ENCODE measurements around the gene ANO4. TPM values are rescaled to one million over a fixed set of nuclear protein-coding genes. Genes with fewer than 3 reads are reported as not detected.

ANO4 gene
- total RNA-seq, 4 donors from 2014 or later = 0.10 TPM; not detected in 3

DNA sequence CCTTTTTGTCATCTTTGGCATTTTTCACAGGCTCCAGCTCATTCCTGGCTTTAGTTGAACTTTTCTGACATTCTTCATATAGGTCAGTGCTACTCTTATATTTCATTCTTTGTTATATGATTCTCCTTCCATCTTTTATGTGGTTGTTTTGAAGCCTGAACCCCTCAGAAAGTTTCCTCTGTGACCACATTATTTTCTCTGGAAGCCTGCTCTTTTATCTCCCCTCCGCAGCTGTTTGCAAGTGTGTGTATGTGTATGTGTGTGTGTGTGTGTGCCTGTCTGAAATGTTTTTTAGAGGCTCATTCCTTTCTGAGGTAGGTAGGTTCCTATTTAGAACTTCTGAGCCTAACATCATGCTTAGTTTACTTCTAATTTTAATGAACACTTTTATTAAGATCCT is 47.6 kb downstream of the ANO4 start:
- Histone ChIP-seq H3K9me3 (no peaks in the 10 kb centered on the region), H3K27ac (no peak overlapping the region), H3K4me1 (no peaks in the 10 kb centered on the region), H3K36me3 (no peaks in the 10 kb centered on the region), H3K4me3 (no peak overlapping the region), H3K27me3 (no peaks in the 10 kb centered on the region)
- intact Hi-C loops (cut with DNase I; ENCODE audit: low total_unique reads) (no loop called here), in situ Hi-C loops (cut with MboI; ENCODE audit: low sequenced_read_pairs in 4 of 4) (no loop called here)
- ATAC-seq (no peak), DNase-seq (no peak)
- TF ChIP-seq POLR2A (IDR thresholded peaks at IDR 0.05) = no peak
- TF ChIP-seq, protein P1, sequence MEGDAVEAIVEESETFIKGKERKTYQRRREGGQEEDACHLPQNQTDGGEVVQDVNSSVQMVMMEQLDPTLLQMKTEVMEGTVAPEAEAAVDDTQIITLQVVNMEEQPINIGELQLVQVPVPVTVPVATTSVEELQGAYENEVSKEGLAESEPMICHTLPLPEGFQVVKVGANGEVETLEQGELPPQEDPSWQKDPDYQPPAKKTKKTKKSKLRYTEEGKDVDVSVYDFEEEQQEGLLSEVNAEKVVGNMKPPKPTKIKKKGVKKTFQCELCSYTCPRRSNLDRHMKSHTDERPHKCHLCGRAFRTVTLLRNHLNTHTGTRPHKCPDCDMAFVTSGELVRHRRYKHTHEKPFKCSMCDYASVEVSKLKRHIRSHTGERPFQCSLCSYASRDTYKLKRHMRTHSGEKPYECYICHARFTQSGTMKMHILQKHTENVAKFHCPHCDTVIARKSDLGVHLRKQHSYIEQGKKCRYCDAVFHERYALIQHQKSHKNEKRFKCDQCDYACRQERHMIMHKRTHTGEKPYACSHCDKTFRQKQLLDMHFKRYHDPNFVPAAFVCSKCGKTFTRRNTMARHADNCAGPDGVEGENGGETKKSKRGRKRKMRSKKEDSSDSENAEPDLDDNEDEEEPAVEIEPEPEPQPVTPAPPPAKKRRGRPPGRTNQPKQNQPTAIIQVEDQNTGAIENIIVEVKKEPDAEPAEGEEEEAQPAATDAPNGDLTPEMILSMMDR (IDR thresholded peaks at IDR 0.05 in 4 of 5, conservative IDR thresholded peaks at IDR 0.05 in 1 of 5) = no peak

DNA sequence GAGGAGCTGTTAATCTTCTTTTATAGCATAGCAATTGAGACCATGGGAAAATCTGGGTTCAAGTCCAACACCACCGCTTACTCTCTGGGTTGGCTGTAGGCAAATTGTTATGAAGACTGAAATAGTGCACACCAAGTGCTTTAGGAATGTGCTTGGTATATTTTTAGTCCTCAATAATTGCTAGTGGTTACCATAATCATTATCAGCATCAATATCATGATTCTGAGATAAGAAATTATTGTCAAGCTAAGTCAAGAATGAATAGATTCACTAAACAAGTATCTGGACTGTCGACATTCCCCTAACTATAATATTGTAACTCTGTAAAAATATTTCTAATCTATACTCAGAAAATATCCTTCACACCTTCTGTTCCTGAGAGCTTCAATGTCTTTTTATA is 48.5 kb downstream of the ANO4 start:
- Histone ChIP-seq H3K27ac (no peak overlapping the region), H3K36me3 (no peaks in the 10 kb centered on the region), H3K27me3 (no peaks in the 10 kb centered on the region), H3K9me3 (no peaks in the 10 kb centered on the region), H3K4me3 (no peak overlapping the region), H3K4me1 (no peaks in the 10 kb centered on the region)
- in situ Hi-C loops (cut with MboI; ENCODE audit: low sequenced_read_pairs in 4 of 4) = no loop called here
- intact Hi-C loops (cut with DNase I; ENCODE audit: low total_unique reads) = no loop called here
- TF ChIP-seq, protein P1 (IDR thresholded peaks at IDR 0.05 in 4 of 5, conservative IDR thresholded peaks at IDR 0.05 in 1 of 5) = no peak
- no peak for TF ChIP-seq POLR2A (IDR thresholded peaks at IDR 0.05)
- DNase-seq = no peak
- no peak for ATAC-seq

DNA sequence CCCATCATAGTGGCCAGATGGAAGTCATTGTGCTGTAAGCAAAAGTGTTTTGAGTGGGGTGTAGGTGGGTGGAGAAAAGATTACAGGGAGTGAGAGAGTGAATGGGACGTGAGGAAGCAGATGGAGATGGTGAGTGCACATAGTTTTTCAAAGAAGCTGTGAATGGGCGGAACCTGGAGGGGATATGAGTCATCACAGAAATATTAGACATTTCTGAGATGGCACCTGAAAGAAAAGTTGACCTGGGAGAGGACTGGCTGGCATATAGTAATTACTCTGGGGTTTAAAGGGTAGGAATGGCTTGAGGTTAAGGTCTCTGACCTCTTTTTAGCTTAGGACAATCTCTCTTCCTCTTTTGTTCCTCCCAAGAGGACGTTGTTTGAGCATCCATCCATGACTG is 50.5 kb downstream of the ANO4 start:
- H3K9me3 ChIP-seq = no peaks in the 10 kb centered on the region
- no peak overlapping the region for H3K4me3 ChIP-seq
- no peaks in the 10 kb centered on the region for H3K4me1 ChIP-seq
- ATAC-seq (no peak), DNase-seq (no peak)
- H3K27me3 ChIP-seq = no peaks in the 10 kb centered on the region
- no peaks in the 10 kb centered on the region for H3K36me3 ChIP-seq
- in situ Hi-C loops (cut with MboI; ENCODE audit: low sequenced_read_pairs in 4 of 4) = no loop called here
- H3K27ac ChIP-seq = no peak overlapping the region
- no peak for TF ChIP-seq POLR2A (IDR thresholded peaks at IDR 0.05)
- TF ChIP-seq, protein P1 (IDR thresholded peaks at IDR 0.05 in 4 of 5, conservative IDR thresholded peaks at IDR 0.05 in 1 of 5) = no peak
- intact Hi-C loops (cut with DNase I; ENCODE audit: low total_unique reads) = no loop called here

DNA sequence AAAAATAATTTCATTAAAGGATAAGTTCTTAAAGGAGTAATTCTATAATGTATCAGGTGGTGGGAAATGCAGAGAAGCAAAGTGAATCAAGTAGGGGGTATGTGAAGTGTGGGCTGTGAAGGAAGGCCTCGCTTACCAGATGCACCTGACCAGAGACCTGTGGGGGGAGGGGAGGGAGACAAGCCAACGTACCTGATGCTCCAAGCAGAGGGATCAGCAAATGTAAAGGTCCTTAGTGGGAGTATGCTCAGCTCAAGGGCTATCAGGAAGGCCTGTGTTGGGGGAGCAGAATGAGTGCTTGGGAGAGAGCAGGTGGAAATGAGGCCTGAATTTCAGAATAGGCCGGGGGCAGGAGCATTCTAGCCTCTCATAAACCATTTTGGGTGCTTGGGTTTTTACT is 57.1 kb downstream of the ANO4 start:
- no peaks in the 10 kb centered on the region for H3K4me1 ChIP-seq
- TF ChIP-seq POLR2A (IDR thresholded peaks at IDR 0.05) = no peak
- TF ChIP-seq, protein P1 (IDR thresholded peaks at IDR 0.05 in 4 of 5, conservative IDR thresholded peaks at IDR 0.05 in 1 of 5) = no peak
- no peak for ATAC-seq
- no peaks in the 10 kb centered on the region for H3K27me3 ChIP-seq
- intact Hi-C loops (cut with DNase I; ENCODE audit: low total_unique reads) (no loop called here), in situ Hi-C loops (cut with MboI; ENCODE audit: low sequenced_read_pairs in 4 of 4) (no loop called here)
- H3K36me3 ChIP-seq = no peaks in the 10 kb centered on the region
- no peaks in the 10 kb centered on the region for H3K9me3 ChIP-seq
- H3K4me3 ChIP-seq = no peak overlapping the region
- no peak overlapping the region for H3K27ac ChIP-seq
- DNase-seq = no peak

DNA sequence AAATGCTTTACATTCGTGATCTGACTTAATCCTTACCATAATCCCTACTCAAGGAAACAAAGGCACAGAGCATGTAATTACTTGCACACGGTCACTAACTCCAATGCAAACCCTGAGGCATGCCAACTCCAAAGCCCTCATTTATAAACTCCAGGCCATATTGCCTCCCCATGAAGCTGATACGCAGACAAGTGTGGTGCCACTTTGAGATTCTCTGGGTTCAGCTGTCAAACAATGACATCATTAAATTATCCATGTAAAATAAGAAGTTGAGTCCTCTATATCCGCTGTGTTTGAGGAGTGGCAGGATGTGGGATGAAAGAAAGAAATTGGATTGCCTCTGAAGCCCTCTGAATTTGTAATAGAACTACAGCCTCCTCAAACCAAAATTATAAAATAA is 62.8 kb downstream of the ANO4 start:
- intact Hi-C loops (cut with DNase I; ENCODE audit: low total_unique reads) (no loop called here), in situ Hi-C loops (cut with MboI; ENCODE audit: low sequenced_read_pairs in 4 of 4) (no loop called here)
- Histone ChIP-seq H3K9me3 (no peaks in the 10 kb centered on the region), H3K4me3 (no peak overlapping the region), H3K27me3 (no peaks in the 10 kb centered on the region), H3K36me3 (no peaks in the 10 kb centered on the region), H3K27ac (no peak overlapping the region), H3K4me1 (no peaks in the 10 kb centered on the region)
- DNase-seq (no peak), ATAC-seq (no peak)
- no peak for TF ChIP-seq POLR2A (IDR thresholded peaks at IDR 0.05)
- TF ChIP-seq, protein P1 (IDR thresholded peaks at IDR 0.05 in 4 of 5, conservative IDR thresholded peaks at IDR 0.05 in 1 of 5) = no peak

Measured in gastrocnemius medialis (tissue), 4 donors.